ENCODE measurements around the gene PLK2. TPM values are rescaled to one million over a fixed set of nuclear protein-coding genes. Genes with fewer than 3 reads are reported as not detected.

PLK2 gene
- total RNA-seq, 1 donor from 2014 or later, result 974 TPM

DNA sequence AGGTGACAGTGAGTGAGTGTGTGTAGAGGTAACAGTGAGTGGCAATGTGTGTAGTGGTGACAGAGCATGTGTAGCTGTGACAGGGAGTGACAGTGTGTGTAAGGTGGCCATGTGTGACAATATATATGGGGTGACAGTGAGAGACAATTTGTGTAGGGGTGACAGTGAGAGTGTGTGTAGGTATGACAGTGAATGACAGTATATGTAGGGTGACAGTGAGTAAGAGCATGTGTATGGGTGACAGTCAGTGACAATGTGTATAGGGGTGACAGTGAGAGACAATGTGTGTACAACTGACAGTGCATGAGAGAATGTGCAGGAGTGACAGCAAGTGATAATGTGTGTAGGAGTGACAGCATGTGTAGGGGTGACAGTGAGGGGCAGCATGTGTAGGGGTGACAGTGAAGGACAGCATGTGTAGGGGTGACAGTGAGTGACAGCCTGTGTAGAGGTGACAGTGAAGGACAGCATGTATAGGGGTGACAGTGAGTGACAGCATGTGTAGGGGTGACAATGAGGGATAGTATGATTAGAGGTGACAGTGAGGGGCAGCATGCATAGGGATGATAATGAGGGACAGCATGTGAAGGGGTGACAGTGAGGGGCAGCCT lies 21.3 kb upstream of the PLK2 start:
- DNase-seq (ENCODE audit: extremely low read depth, low read depth, low spot score), result no peak

DNA sequence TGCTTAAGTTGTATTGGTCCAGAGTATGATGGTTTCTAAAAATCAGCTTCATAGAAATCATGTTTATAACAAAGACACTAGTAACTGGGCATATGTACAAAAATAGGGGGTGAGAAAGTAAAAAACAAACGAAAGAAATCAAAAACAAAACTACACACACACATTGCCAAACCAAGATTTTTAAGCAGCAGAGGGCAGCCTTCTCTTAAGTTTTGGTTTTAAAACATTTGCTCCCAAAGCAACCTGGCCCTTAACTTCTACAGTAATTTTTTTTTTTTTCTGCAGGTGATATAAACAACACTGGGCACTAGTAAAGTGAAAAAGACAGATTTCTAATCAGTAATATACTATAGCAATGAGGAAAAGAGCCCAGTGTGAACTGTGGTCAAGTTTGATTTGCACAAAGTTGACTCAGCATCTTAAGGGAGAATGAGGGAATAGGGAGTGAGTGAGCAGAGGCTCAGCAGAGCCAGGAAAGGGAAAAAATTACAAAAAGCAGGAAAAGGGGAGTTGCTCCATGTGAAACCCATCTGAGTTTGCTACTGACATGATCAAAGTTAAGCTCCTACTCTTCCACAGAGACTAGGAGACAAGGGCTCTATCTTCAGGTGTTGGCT lies 18.0 kb upstream of the PLK2 start:
- no peak for DNase-seq (ENCODE audit: extremely low read depth, low read depth, low spot score)

DNA sequence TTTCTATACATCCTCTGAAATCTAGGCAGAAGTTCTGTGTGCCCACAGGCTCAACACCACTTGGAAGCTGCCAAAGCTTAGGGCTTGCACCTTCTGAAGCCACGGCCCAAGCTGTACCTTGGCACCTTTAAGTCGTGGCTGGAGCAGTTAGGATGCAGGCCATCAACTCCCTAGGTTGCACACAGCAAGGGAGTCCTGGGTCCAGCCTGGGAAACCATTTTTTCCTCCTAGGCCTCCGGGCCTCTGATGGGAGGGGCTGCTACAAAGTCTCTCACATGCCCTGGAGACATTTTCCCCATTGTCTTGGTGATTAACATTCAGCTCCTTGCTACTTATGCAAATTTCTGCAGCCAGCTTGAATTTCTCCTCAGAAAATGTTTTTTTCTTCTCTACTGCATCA lies 15.5 kb upstream of the PLK2 start:
- DNase-seq (ENCODE audit: extremely low read depth, low read depth, low spot score), result no peak

DNA sequence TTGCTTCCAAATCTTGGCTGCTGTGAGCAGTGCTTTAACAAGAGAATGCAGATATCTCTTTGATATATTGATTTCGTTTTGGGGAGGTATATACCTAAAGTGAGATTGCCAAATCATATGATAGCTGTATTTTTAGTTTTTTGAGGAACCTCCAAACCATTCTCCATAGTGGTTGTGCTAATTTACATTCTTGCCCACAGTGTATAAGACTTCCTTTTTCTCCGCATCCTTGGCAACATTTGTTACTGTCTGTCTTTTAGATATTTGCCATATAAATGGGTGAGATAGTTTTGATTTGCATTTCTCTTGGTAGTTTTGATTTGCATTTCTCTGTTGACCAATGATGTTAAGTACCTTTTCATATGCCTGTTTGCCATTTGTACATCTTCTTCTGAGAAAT lies 10.0 kb upstream of the PLK2 start:
- no peak for DNase-seq (ENCODE audit: extremely low read depth, low read depth, low spot score)

DNA sequence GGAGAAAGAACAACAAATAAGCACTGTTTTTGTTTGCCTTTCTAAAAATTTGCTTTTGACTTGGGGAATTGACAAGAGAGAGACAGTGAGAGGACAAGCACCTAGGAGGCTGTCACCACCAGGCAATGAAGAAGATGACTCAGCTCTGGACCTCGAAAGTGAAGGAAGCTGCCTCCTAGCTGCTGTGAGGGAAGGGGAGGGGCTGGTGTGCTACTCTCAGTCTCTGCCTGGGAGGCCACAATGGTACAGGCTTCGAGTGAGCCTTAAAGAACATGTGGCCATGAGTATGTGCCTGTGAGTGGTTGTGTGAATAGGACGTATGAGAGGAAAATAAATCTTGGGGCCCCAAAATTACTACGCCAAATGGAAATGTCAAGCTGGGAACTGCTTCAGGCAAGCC lies 7.1 kb upstream of the PLK2 start:
- no peak for DNase-seq (ENCODE audit: extremely low read depth, low read depth, low spot score)

DNA sequence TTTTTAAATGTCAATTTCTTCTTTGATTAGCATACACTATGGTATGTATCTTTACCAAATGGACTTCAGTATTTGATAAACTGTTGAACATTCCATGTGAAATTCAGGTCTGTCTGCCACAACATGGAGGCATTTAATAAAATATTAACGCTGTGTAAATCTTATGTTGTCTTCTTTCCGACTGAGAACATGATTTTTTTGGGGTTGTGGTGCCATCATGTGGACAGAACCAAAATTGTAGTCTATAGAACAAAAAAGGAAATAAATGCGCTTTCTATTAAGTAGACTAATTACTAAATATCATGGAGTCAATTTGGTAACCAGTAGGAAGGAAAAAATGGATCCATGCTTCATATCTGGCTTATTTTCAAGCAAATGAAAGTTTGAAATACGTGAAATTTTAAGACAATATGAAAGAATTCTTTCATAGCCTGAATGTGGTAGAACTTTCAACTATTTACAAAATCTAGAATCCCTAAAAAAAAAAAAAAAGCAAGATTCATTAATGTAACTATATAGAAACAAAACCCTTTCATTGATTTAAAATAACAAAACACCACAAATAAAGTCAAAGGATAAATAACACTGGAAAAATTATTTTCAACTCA lies 2.8 kb upstream of the PLK2 start:
- DNase-seq (ENCODE audit: extremely low read depth, low read depth, low spot score), result no peak

DNA sequence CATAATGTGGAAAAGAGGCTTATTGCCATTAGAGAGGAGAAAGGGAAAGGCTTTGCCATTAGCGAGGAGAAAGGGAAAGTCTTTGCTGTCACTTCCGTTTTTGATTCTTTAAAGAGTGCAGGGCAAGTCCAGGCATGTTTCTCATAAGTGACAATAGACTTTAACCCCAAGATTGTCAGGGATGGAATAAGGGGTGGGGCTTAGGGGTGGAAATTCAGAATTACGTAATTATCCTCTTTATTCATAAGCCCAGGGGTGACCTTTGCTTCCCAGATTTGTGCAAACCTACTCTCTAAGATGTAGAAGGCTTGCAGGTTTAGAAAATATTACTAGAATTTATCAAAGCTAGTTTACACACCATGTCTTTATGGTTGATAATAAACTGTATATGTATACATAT lies 2.3 kb upstream of the PLK2 start:
- DNase-seq (ENCODE audit: extremely low read depth, low read depth, low spot score), result no peak

DNA sequence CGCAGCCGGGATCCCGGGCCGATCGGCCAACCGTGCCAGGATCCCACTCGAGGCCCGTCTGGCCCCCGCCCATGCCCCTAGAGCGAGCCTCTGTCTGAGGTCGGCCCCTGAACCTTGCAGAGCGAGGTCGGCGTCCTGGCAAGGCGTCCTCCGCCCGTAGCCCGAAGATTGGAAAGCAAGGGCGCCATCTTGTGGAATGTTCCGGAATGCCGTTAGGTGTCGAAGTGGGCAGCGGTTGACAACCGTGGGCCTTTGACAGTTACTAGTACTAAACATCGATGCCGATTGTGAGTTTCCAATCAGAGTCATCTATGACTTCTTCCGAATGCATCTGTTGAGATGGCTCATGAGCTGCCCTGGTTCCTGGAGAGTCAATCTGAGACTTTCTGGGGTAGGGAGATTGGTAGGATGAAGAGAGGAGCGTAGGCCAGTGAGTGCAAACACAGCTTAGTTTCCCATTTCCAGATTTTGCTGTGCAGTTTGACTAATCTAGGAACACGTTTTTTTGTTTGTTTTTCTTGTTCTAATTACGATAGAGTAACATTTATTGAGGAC lies 923 bp upstream of the PLK2 start:
- peak; percentile 80 for DNase-seq (ENCODE audit: extremely low read depth, low read depth, low spot score)

DNA sequence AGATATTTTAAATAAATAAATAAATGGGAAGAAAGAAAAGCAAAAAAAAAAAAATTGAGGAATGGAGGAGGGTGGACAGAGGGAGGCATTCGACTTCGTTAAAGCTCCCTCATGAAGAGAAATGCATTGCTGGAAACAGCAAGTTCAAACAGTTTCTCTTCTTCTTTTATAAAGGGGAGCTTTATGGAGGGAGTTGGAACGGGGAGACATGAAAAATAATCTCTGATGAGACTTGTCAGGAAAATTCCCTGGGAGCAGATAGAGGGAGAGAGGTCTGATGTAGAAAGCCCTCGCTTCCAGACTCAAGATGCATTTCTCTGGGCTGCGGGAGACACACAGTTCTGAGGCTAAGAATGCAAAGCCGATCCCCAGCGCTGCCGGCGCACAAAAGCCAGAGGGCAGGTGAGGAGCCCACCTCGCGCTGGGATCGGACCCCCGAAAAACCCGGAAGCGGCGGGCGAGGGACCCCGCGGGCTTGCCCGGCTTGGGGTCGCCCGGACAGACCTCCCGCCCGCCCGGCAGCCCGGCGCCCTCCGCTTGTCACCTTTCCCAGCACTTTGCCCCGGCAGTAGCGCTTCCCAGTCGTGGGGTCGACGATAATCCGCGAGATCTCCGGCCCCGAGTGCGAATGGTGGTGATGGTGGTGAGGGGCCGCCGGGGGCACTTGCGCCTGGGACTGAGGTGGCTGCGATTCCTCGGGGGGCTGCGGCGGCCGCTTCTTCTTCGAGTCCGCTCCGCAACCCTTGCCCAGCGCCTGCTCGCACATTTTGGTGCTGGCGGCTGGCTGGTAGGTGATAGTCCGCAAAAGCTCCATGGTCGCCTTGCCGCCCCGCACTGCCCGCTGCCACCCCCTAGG lies 512 bp downstream of the PLK2 start:
- DNase-seq (ENCODE audit: extremely low read depth, low read depth, low spot score), result no peak

DNA sequence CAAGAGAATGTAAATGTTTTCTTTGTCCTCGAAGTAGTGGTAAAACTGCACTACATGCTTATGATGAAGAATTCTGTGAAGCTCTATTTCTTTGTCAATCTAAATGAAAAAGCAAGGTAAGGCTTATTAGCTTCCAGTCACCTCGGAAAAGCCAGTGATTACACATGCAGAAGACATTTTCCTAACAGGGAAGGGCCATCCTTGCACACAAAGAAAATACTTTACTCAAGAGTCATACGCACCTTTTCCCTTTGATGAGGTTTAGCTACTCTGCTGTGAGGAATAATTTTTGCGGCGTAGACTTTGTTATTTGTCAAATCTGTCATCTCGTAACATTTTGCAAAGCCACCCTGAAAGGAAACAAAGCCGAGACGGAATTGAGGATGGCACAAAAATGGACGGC lies 1.1 kb downstream of the PLK2 start:
- DNase-seq (ENCODE audit: extremely low read depth, low read depth, low spot score), result no peak

DNA sequence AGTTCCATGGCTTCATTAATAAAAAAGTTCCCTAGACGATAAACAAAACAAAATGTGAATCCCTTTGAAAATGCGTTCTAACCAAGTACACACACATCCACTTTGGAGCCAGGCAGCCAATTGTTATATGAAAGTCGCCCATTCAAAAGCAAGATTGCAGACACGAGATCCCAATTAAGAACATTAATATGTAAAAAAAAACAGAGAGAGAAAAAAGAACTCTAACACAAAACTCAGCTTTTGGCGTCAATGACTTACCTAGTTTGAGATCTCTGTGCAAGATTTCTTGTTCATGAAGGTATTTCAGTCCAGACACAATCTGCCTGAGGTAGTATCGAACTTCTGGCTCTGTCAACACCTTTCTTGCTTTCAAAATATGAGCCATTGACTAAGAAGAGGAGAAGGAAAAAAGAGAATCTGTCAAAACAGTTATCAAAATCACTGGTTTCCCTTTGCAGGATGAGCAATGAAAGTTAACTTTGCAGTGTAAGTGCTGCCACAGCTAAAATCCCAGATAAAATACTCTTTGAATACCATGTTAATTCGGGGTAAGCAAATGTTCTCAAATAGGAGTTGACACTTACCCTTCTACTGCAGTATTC lies 1.6 kb downstream of the PLK2 start:
- no peak for DNase-seq (ENCODE audit: extremely low read depth, low read depth, low spot score)

DNA sequence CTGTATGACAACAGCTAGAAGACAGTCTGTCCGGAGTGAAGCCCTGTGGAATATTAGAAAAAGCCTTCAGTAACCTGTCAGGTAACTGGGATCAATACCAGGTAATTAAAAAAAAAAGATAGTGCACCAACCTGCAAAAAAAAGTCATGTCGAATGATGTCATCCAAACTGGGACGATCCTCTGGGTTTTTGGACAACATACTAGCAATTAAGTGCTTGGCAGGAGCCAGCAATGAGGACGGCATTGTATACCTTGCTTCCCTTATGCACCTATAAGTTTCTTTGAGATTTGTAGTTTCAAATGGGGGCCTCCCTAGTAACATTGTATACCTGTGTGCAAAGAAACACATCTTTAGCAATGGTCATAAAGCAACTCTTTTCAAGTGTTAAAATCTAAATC lies 2.8 kb downstream of the PLK2 start:
- DNase-seq (ENCODE audit: extremely low read depth, low read depth, low spot score), result no peak

DNA sequence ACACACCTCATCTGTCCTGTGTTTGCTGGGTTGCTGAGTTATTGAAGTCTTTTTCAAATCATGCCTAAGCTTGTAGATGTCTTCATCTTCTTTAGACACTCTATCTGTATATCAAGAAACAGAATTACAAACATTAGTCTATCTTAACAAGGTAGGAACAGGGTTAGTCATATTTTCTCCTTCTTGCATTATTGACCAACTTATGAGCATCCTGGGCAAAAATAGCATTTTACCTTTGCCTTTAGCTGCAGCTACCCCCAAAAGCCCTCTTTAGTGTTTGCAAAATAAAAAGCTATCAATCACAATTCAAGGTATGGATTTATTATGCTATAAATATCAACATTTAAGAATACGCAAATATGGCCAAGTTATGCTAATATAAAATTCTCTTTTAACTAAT lies 3.4 kb downstream of the PLK2 start:
- no peak for DNase-seq (ENCODE audit: extremely low read depth, low read depth, low spot score)

DNA sequence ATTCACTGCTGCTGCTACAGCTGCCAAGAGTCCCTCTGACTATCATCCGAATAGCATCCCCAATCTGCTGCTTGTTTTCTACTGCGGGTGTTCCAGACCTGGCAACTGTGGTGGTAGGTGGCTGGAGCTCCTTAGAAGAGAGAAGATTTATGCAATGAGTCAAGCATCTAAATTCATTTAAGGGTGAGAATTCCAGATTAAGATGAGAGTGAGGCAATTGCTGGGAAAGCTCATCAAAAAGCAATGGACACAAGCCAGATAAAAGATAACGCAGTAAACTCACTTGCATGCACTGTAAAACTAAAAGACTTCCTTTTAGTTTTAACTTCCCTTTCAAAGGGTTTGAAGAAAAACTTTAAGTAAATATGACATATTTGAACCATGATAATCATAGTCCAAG lies 3.9 kb downstream of the PLK2 start:
- DNase-seq (ENCODE audit: extremely low read depth, low read depth, low spot score), result no peak

DNA sequence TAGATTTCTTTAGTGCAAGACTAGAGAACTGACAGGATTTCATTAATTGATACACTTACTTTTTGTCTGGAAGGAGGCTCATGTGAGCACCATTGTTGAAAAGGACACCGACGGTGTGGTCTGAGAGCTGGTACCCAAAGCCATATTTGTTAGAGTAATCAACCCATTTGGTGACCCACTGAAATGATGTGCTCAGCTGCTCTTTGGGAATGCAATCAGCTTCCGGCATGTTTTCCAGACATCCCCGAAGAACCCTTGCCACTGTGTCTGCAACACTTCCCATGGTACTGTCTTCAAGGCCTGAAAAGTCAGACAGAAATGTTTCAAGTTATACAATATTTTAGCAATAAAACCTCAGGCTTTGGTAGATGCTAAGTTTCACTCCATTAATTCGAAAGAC lies 4.4 kb downstream of the PLK2 start:
- DNase-seq (ENCODE audit: extremely low read depth, low read depth, low spot score), result no peak

DNA sequence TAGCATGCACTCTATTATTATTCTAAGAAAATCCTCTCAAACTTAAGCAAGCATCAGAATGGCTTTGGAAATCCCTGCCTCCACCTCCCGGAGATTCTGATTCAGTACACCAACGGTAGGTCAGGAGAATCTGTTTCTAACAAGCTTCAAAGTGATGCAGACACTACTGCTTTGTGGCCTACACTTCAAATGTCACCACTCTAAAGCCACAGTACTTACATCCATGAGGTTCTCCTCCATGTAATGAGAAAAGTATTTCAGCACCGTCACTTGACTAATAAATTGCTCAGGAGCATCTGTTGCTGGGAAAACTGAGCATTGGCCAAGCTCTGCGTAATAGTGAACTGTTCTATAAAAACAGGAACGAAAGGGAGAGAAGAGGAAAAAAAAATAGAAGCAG lies 4.8 kb downstream of the PLK2 start:
- DNase-seq (ENCODE audit: extremely low read depth, low read depth, low spot score), result no peak

DNA sequence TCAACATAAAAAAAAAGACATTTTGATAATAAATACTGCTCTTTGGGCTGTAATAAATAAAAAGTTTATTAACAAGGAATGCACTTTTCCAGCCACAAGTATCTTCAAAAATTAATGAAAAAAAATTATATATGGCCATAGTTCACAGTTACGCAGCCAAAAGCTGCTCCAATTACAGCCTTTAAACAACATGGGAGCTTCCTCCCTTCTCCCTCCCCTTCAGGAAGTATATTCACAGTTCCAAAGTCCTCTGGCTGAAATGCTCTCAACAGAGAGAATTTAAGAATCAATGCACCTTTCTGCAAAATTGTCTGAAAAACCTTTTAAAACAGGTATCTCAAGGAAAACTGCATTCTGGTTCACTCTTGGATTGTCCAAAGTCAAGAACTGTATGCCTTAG lies 5.9 kb downstream of the PLK2 start:
- no peak for DNase-seq (ENCODE audit: extremely low read depth, low read depth, low spot score)

DNA sequence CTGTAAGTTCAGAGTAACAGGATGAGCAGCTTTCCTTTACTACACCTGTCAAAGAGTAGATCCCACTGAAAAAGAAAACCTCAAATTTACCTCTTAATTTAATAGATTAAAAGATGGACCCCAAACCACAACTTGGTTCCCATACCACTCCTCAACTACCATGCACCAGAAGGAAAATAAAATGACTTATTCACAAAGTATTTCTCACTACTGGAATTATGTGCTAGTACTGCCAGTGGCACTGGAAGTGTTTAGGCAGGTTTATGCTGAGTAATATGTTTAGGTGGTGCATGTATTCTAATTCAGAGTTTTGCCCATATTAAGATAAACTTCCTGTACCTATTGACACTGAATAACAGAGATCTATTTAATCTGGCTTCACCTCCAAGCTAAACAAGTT lies 6.6 kb downstream of the PLK2 start:
- no peak for DNase-seq (ENCODE audit: extremely low read depth, low read depth, low spot score)

DNA sequence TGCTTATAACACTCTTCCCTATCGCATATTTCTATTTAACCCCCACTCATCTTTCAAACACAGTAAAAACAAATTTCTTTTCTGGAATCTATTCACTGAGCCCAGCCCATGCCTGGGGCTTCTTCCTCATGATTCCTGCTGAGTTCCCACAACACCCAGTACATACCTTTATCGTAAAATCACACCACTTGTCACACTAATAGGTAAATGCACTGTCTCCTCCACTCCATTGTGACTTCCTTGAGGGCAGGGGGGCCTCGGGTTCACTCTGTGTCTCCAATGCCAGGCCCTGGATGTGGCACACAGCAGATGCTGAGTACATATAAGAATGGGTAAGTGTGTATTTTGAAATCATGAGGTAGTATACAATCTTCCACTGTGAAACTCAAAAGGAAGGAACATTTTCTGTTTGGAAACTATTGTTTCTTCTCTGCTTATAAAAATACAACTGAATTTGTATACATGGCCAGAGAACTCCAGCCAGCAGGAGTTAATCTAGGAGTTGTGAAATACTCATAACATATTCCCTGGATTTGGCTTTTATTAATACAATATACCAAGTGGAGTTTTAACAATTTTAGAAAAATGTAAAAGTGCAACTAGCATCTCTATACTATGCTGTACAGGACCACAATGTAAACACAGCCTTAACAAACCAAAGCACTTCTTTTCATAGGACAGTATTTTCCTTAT lies 7.2 kb downstream of the PLK2 start:
- no peak for DNase-seq (ENCODE audit: extremely low read depth, low read depth, low spot score)

DNA sequence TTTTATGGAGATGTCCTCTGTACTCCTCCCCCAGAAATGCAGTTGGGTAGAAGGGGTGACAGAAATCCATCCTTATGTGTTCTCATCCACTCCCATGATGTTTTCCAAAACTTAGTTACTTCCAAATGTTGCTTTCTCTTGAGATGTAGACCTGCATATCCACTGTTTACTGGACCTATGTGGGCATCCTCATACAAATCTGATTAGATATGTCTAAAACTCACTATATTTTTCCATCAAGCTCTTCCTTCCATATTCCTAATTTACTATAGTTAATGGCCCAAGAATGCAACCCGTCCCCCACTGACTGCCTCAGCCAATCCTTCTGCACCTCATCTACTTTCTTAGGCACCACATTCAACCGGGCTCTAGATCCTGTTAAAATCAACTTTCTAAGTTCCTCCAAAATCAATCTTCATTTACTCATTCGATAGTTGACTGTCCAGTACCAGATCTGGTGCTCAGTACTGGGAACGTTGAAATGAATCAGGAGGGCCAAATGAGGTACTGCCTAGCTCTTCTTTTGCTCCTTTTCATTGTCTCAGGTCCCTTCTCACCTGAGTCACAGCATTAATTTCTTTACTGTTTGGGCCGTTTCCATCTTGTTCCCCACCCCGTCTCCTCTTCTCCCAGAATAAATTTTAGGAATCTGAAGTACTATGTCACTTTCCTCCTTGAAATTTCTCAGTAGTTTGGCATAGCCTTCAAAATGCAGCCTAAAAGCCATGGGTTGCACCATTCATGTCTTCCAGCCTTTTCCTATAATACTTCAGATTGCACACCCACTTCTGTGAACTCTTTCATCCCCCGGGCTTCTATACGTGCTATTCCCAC lies 7.9 kb downstream of the PLK2 start:
- no peak for DNase-seq (ENCODE audit: extremely low read depth, low read depth, low spot score)
